DOHH2 (cell line): ENCODE results near the gene UCP3.

Experiments
- H3F3A ChIP-seq: fragments of 200-600 bp; sonication (generic), shearing (Covaris generic); 2 replicates; pipeline ENCODE4 v1.6.0; 2016; ENCODE audit warnings: antibody characterized with exemption, mild to moderate bottlenecking; ENCODE audit not compliant: control insufficient read depth, insufficient read depth
- H3K27ac ChIP-seq: fragments of 200-600 bp; sonication (generic); 2 replicates; pipeline ENCODE4 v1.5.1; 2014; ENCODE audit warnings: low read depth, mild to moderate bottlenecking, low read length, moderate library complexity
- H3K27me3 ChIP-seq: fragments of 200-600 bp; sonication (generic); 2 replicates; pipeline ENCODE4 v1.6.1; 2014; ENCODE audit warnings: mild to moderate bottlenecking, low read length, mixed read lengths; ENCODE audit not compliant: control insufficient read depth
- H3K36me3 ChIP-seq: fragments of 200-600 bp; sonication (generic); 2 replicates; pipeline ENCODE4 v1.6.1; 2014; ENCODE audit warnings: mild to moderate bottlenecking, low read length, moderate library complexity, mixed read lengths; ENCODE audit not compliant: control insufficient read depth
- H3K4me1 ChIP-seq: fragments of 200-600 bp; sonication (generic); 2 replicates; pipeline ENCODE4 v1.6.1; 2014; ENCODE audit warnings: mild to moderate bottlenecking, low read length, mixed read lengths; ENCODE audit not compliant: control insufficient read depth
- H3K4me2 ChIP-seq: fragments of 200-600 bp; sonication (generic); 2 replicates; pipeline ENCODE4 v1.6.0; 2014; ENCODE audit warnings: mild to moderate bottlenecking, low read length, moderate library complexity
- H3K4me3 ChIP-seq: fragments of 200-600 bp; sonication (generic); 2 replicates; pipeline ENCODE4 v1.5.1; 2014; ENCODE audit warnings: mild to moderate bottlenecking, low read length, mixed read lengths
- H3K79me2 ChIP-seq: fragments of 200-600 bp; sonication (generic); 2 replicates; pipeline ENCODE4 v1.6.1; 2014; ENCODE audit warnings: mild to moderate bottlenecking, low read length, mixed read lengths; ENCODE audit not compliant: control insufficient read depth
- H3K9me2 ChIP-seq: fragments of 200-600 bp; sonication (generic); replicated peaks from 2 replicates; pipeline ENCODE4 v1.6.1; 2014; ENCODE audit warnings: mild to moderate bottlenecking, low read length, mixed read lengths; ENCODE audit not compliant: control insufficient read depth
- H3K9me3 ChIP-seq: fragments of 200-600 bp; sonication (generic); 2 replicates; pipeline ENCODE4 v1.6.1; 2014; ENCODE audit warnings: antibody characterized with exemption, low read length, mixed read lengths; ENCODE audit not compliant: control insufficient read depth, insufficient read depth
- H4K20me1 ChIP-seq: fragments of 200-600 bp; sonication (generic); 2 replicates; pipeline ENCODE4 v1.6.0; 2014; ENCODE audit warnings: low read depth, mild to moderate bottlenecking, antibody characterized with exemption, low read length, moderate library complexity; ENCODE audit not compliant: control insufficient read depth, insufficient read depth
- CTCF ChIP-seq: fragments of 200-600 bp; sonication (generic); IDR thresholded peaks from one replicate; pipeline ENCODE4 v1.5.1; 2014; ENCODE audit warnings: antibody characterized with exemption, mild to moderate bottlenecking, low read depth, low read length; ENCODE audit not compliant: poor library complexity, severe bottlenecking
- EZH2phosphoT487 ChIP-seq: fragments of 200-600 bp; sonication (generic); IDR thresholded peaks from 2 replicates; pipeline ENCODE4 v1.6.1; 2017; ENCODE audit warnings: borderline replicate concordance, mild to moderate bottlenecking, antibody characterized with exemption, low read length, moderate library complexity, mixed read lengths

The UCP3 gene

GRCh38 chr11:73996161-73996747, 12.6 kb downstream of the UCP3 start:
- H3K9me3 ChIP-seq, result no peaks in the 10 kb centered on the region
- no peaks in the 10 kb centered on the region for H3K9me2 ChIP-seq
- no peaks in the 10 kb centered on the region for H3K79me2 ChIP-seq
- H3K27ac ChIP-seq, result peak overlapping the region; percentile 97
- H3K27me3 ChIP-seq, result no peaks in the 10 kb centered on the region
- TF ChIP-seq CTCF (no peak), EZH2phosphoT487 (no peak)
- H3F3A ChIP-seq, result peaks cover 63% of the 10 kb centered on the region
- H4K20me1 ChIP-seq, result no peaks in the 10 kb centered on the region
- no peaks in the 10 kb centered on the region for H3K36me3 ChIP-seq
- H3K4me1 ChIP-seq, result peaks cover 96% of the 10 kb centered on the region
- H3K4me3 ChIP-seq, result peak overlapping the region; percentile 63
- peak overlapping the region; percentile 85 for H3K4me2 ChIP-seq

GRCh38 chr11:73995731-73996130, 13.2 kb downstream of the UCP3 start:
- Histone ChIP-seq H3K9me3 (no peaks in the 10 kb centered on the region), H3K4me1 (peaks cover 100% of the 10 kb centered on the region), H4K20me1 (no peaks in the 10 kb centered on the region), H3K27ac (peak overlapping the region; percentile 97), H3K9me2 (no peaks in the 10 kb centered on the region), H3K27me3 (no peaks in the 10 kb centered on the region), H3K4me2 (peak overlapping the region; percentile 85), H3K36me3 (no peaks in the 10 kb centered on the region), H3K79me2 (no peaks in the 10 kb centered on the region), H3F3A (peaks cover 68% of the 10 kb centered on the region), H3K4me3 (peak overlapping the region; percentile 63)
- TF ChIP-seq EZH2phosphoT487 (no peak), CTCF (no peak)

- Histone ChIP-seq H3K36me3 (no peaks in the 10 kb centered on the region), H3K27ac (peak overlapping the region; percentile 97), H3F3A (peaks cover 73% of the 10 kb centered on the region), H3K4me1 (peaks cover 100% of the 10 kb centered on the region), H3K9me3 (no peaks in the 10 kb centered on the region), H3K79me2 (no peaks in the 10 kb centered on the region), H3K4me3 (peak overlapping the region; percentile 63), H3K27me3 (no peaks in the 10 kb centered on the region), H3K9me2 (no peaks in the 10 kb centered on the region), H3K4me2 (peak overlapping the region; percentile 85), H4K20me1 (no peaks in the 10 kb centered on the region)
- TF ChIP-seq EZH2phosphoT487 (no peak), CTCF (no peak)
Measured at GRCh38 chr11:73995247-73995646, 13.6 kb downstream of the UCP3 start.
